ENCODE results near the gene SKA3.
"Not testable (repeated sequence)": the region's sequence is repeated elsewhere in the genome, so short reads cannot be mapped to it uniquely, and the experiment has no call there.

The SKA3 gene

GRCh38 chr13:21138561-21138960, 37.8 kb downstream of the SKA3 start:
- H3K27ac Mint-ChIP-seq, result peak overlapping the region; percentile 21
- H3K4me1 Mint-ChIP-seq (ENCODE audit: low read depth), result peaks cover 29% of the 10 kb centered on the region
- peak overlapping the region; percentile 20 for H3K4me3 Mint-ChIP-seq
- H3K27me3 Mint-ChIP-seq, result peaks cover 4% of the 10 kb centered on the region
- H3K9me3 Mint-ChIP-seq, result no peaks in the 10 kb centered on the region
- peaks cover 21% of the 10 kb centered on the region for H3K36me3 Mint-ChIP-seq (ENCODE audit: low read depth)

GRCh38 chr13:21137696-21138095, 38.7 kb downstream of the SKA3 start:
- H3K27me3 Mint-ChIP-seq, result peaks cover 4% of the 10 kb centered on the region
- H3K4me3 Mint-ChIP-seq, result no peak overlapping the region
- no peak overlapping the region for H3K27ac Mint-ChIP-seq
- H3K36me3 Mint-ChIP-seq (ENCODE audit: low read depth), result peaks cover 12% of the 10 kb centered on the region
- peaks cover 20% of the 10 kb centered on the region for H3K4me1 Mint-ChIP-seq (ENCODE audit: low read depth)
- no peaks in the 10 kb centered on the region for H3K9me3 Mint-ChIP-seq

- H3K36me3 Mint-ChIP-seq (ENCODE audit: low read depth); H3K27me3 Mint-ChIP-seq; H3K27ac Mint-ChIP-seq: not testable (repeated sequence)
Measured at GRCh38 chr13:21135833-21136232, 40.5 kb downstream of the SKA3 start.

GRCh38 chr13:21134475-21134874, 41.9 kb downstream of the SKA3 start:
- H3K27ac Mint-ChIP-seq, result no peak overlapping the region
- H3K4me3 Mint-ChIP-seq, result no peak overlapping the region
- peaks cover 11% of the 10 kb centered on the region for H3K27me3 Mint-ChIP-seq
- peaks cover 1% of the 10 kb centered on the region for H3K4me1 Mint-ChIP-seq (ENCODE audit: low read depth)
- H3K9me3 Mint-ChIP-seq, result no peaks in the 10 kb centered on the region
- no peaks in the 10 kb centered on the region for H3K36me3 Mint-ChIP-seq (ENCODE audit: low read depth)

More at GRCh38 chr13:21135833-21136232, 40.5 kb downstream of the SKA3 start:
- not testable (repeated sequence) for H3K4me3 Mint-ChIP-seq; H3K4me1 Mint-ChIP-seq (ENCODE audit: low read depth); H3K9me3 Mint-ChIP-seq

GRCh38 chr13:21133077-21133476, 43.3 kb downstream of the SKA3 start:
- H3K9me3 Mint-ChIP-seq, result no peaks in the 10 kb centered on the region
- H3K36me3 Mint-ChIP-seq (ENCODE audit: low read depth), result no peaks in the 10 kb centered on the region
- H3K27ac Mint-ChIP-seq, result no peak overlapping the region
- peaks cover 11% of the 10 kb centered on the region for H3K27me3 Mint-ChIP-seq
- H3K4me1 Mint-ChIP-seq (ENCODE audit: low read depth), result no peaks in the 10 kb centered on the region
- H3K4me3 Mint-ChIP-seq, result no peak overlapping the region

GRCh38 chr13:21130116-21130515, 46.2 kb downstream of the SKA3 start:
- no peaks in the 10 kb centered on the region for H3K36me3 Mint-ChIP-seq (ENCODE audit: low read depth)

GRCh38 chr13:21124852-21125251, 51.5 kb downstream of the SKA3 start:
- Mint-ChIP-seq H3K27me3 (peaks cover 2% of the 10 kb centered on the region), H3K4me1 (ENCODE audit: low read depth) (no peaks in the 10 kb centered on the region), H3K36me3 (ENCODE audit: low read depth) (no peaks in the 10 kb centered on the region), H3K27ac (no peak overlapping the region), H3K4me3 (no peak overlapping the region), H3K9me3 (no peaks in the 10 kb centered on the region)

More at GRCh38 chr13:21130116-21130515, 46.2 kb downstream of the SKA3 start:
- H3K27ac Mint-ChIP-seq, result no peak overlapping the region
- no peaks in the 10 kb centered on the region for H3K4me1 Mint-ChIP-seq (ENCODE audit: low read depth)
- H3K27me3 Mint-ChIP-seq, result peaks cover 7% of the 10 kb centered on the region
- H3K4me3 Mint-ChIP-seq, result no peak overlapping the region
- H3K9me3 Mint-ChIP-seq, result no peaks in the 10 kb centered on the region

- no peaks in the 10 kb centered on the region for H3K36me3 Mint-ChIP-seq (ENCODE audit: low read depth)
- H3K9me3 Mint-ChIP-seq, result no peaks in the 10 kb centered on the region
- H3K27ac Mint-ChIP-seq, result no peak overlapping the region
- no peak overlapping the region for H3K4me3 Mint-ChIP-seq
- H3K4me1 Mint-ChIP-seq (ENCODE audit: low read depth), result no peaks in the 10 kb centered on the region
- H3K27me3 Mint-ChIP-seq, result no peaks in the 10 kb centered on the region
Measured at GRCh38 chr13:21123956-21124355, 52.4 kb downstream of the SKA3 start.

- no peaks in the 10 kb centered on the region for H3K36me3 Mint-ChIP-seq (ENCODE audit: low read depth)
- no peaks in the 10 kb centered on the region for H3K4me1 Mint-ChIP-seq (ENCODE audit: low read depth)
- no peak overlapping the region for H3K4me3 Mint-ChIP-seq
- H3K27me3 Mint-ChIP-seq, result no peaks in the 10 kb centered on the region
- no peaks in the 10 kb centered on the region for H3K9me3 Mint-ChIP-seq
- H3K27ac Mint-ChIP-seq, result no peak overlapping the region
Measured at GRCh38 chr13:21121616-21122015, 54.7 kb downstream of the SKA3 start.

GRCh38 chr13:21120191-21120590, 56.2 kb downstream of the SKA3 start:
- Mint-ChIP-seq H3K4me3 (no peak overlapping the region), H3K27me3 (no peaks in the 10 kb centered on the region), H3K4me1 (ENCODE audit: low read depth) (no peaks in the 10 kb centered on the region), H3K27ac (no peak overlapping the region), H3K9me3 (no peaks in the 10 kb centered on the region), H3K36me3 (ENCODE audit: low read depth) (no peaks in the 10 kb centered on the region)

- Mint-ChIP-seq H3K27me3 (no peaks in the 10 kb centered on the region), H3K4me1 (ENCODE audit: low read depth) (no peaks in the 10 kb centered on the region), H3K27ac (no peak overlapping the region), H3K36me3 (ENCODE audit: low read depth) (no peaks in the 10 kb centered on the region), H3K9me3 (no peaks in the 10 kb centered on the region), H3K4me3 (no peak overlapping the region)
Measured at GRCh38 chr13:21119526-21119925, 56.8 kb downstream of the SKA3 start.

GRCh38 chr13:21118180-21118579, 58.2 kb downstream of the SKA3 start:
- no peak overlapping the region for H3K4me3 Mint-ChIP-seq
- no peaks in the 10 kb centered on the region for H3K9me3 Mint-ChIP-seq

GRCh38 chr13:21117104-21117809, 59.1 kb downstream of the SKA3 start:
- Mint-ChIP-seq H3K27me3 (no peaks in the 10 kb centered on the region), H3K4me3 (no peak overlapping the region), H3K9me3 (no peaks in the 10 kb centered on the region), H3K27ac (no peak overlapping the region), H3K4me1 (ENCODE audit: low read depth) (no peaks in the 10 kb centered on the region), H3K36me3 (ENCODE audit: low read depth) (no peaks in the 10 kb centered on the region)

More at GRCh38 chr13:21118180-21118579, 58.2 kb downstream of the SKA3 start:
- no peaks in the 10 kb centered on the region for H3K4me1 Mint-ChIP-seq (ENCODE audit: low read depth)
- H3K27me3 Mint-ChIP-seq, result no peaks in the 10 kb centered on the region
- H3K36me3 Mint-ChIP-seq (ENCODE audit: low read depth), result no peaks in the 10 kb centered on the region
- no peak overlapping the region for H3K27ac Mint-ChIP-seq

- no peaks in the 10 kb centered on the region for H3K36me3 Mint-ChIP-seq (ENCODE audit: low read depth)
- no peak overlapping the region for H3K4me3 Mint-ChIP-seq
- H3K4me1 Mint-ChIP-seq (ENCODE audit: low read depth), result no peaks in the 10 kb centered on the region
- no peaks in the 10 kb centered on the region for H3K27me3 Mint-ChIP-seq
- no peaks in the 10 kb centered on the region for H3K9me3 Mint-ChIP-seq
- H3K27ac Mint-ChIP-seq, result no peak overlapping the region
Measured at GRCh38 chr13:21116141-21116540, 60.2 kb downstream of the SKA3 start.

- H3K4me1 Mint-ChIP-seq (ENCODE audit: low read depth), result no peaks in the 10 kb centered on the region
- H3K36me3 Mint-ChIP-seq (ENCODE audit: low read depth), result no peaks in the 10 kb centered on the region
- H3K27ac Mint-ChIP-seq, result no peak overlapping the region
- no peaks in the 10 kb centered on the region for H3K9me3 Mint-ChIP-seq
- H3K4me3 Mint-ChIP-seq, result no peak overlapping the region
- no peaks in the 10 kb centered on the region for H3K27me3 Mint-ChIP-seq
Measured at GRCh38 chr13:21115231-21115630, 61.1 kb downstream of the SKA3 start.

GRCh38 chr13:21111546-21111945, 64.8 kb downstream of the SKA3 start:
- no peaks in the 10 kb centered on the region for H3K27me3 Mint-ChIP-seq
- no peak overlapping the region for H3K27ac Mint-ChIP-seq
- H3K4me1 Mint-ChIP-seq (ENCODE audit: low read depth), result no peaks in the 10 kb centered on the region
- H3K9me3 Mint-ChIP-seq, result no peaks in the 10 kb centered on the region
- no peak overlapping the region for H3K4me3 Mint-ChIP-seq
- no peaks in the 10 kb centered on the region for H3K36me3 Mint-ChIP-seq (ENCODE audit: low read depth)
